SK-N-SH (cell line): ENCODE data around the gene PRRX2. TPM values are rescaled to one million over a fixed set of nuclear protein-coding genes. Genes with fewer than 3 reads are reported as not detected.
"Not testable (repeated sequence)": the region's sequence is repeated elsewhere in the genome, so short reads cannot be mapped to it uniquely, and the experiment has no call there.

Experiments used
- CTCF ChIA-PET: fragments of 300-600, 350-600 bp; formaldehyde crosslinking; extraction: SDS; loops from one replicate; lab custom pipeline; 2021; lab: Yijun Ruan, JAX
- POLR2A ChIA-PET: fragments of 350-600 bp; sonication (Branson Sonifier 250); formaldehyde crosslinking; extraction: SDS; loops from one replicate; lab custom pipeline; 2020; ENCODE audit warnings: antibody characterized with exemption, inconsistent platforms; lab: Yijun Ruan, JAX
- DNase-seq: peaks from one replicate; pipeline ENCODE4 v3.0.0; 2012
- H2AFZ ChIP-seq: fragments of 200-600 bp; sonication (generic); 2 replicates; pipeline ENCODE4 v1.8.1; 2016; ENCODE audit warnings: antibody characterized with exemption, mild to moderate bottlenecking, low read depth
- H3F3A ChIP-seq: fragments of 200-600 bp; sonication (generic); replicated peaks from 2 replicates; pipeline ENCODE3; 2016; ENCODE audit warnings: antibody characterized with exemption, mild to moderate bottlenecking; ENCODE audit not compliant: insufficient read depth
- H3K27ac ChIP-seq, 2 experiments: fragments of 200-500 bp in 1 of 2; fragments of 200-600 bp in 1 of 2; sonication (Bioruptor generic) in 1 of 2; sonication (generic), shearing (Covaris generic) in 1 of 2; 2 replicates each; pipeline versions ENCODE4 v1.5.1 to v1.6.1; 2014 to 2016; ENCODE audit warnings: low read depth in 2 of 2, inconsistent platforms in 1 of 2, low read length in 1 of 2, mild to moderate bottlenecking in 1 of 2, mixed read lengths in 1 of 2
- H3K27me3 ChIP-seq: fragments of 200-600 bp; sonication (generic), shearing (Covaris generic); 2 replicates; pipeline ENCODE4 v1.6.1; 2016; ENCODE audit warnings: mixed run types; ENCODE audit not compliant: insufficient read depth
- H3K36me3 ChIP-seq, 2 experiments: fragments of 200-500 bp in 1 of 2; fragments of 200-600 bp in 1 of 2; sonication (Bioruptor generic) in 1 of 2; sonication (generic) in 1 of 2; replicated peaks in 1 of 2; 2 replicates each; pipeline versions ENCODE3 to v1.5.1; 2014 to 2016; ENCODE audit warnings: low read length in 1 of 2, mild to moderate bottlenecking in 1 of 2; ENCODE audit not compliant: insufficient read depth in 2 of 2, control insufficient read depth in 1 of 2
- H3K4me1 ChIP-seq, 2 experiments: fragments of 200-500 bp in 1 of 2; fragments of 200-600 bp in 1 of 2; sonication (Bioruptor generic) in 1 of 2; sonication (generic), shearing (Covaris generic) in 1 of 2; 2 replicates each; pipeline versions ENCODE4 v1.5.1 to v1.6.1; 2014 to 2016; ENCODE audit warnings: low read depth in 1 of 2, low read length in 1 of 2, mixed run types in 1 of 2; ENCODE audit not compliant: insufficient read depth in 2 of 2, control insufficient read depth in 1 of 2
- H3K4me2 ChIP-seq: fragments of 200-600 bp; sonication (generic), shearing (Covaris generic); 2 replicates; pipeline ENCODE4 v1.6.1; 2017; ENCODE audit warnings: mixed run types
- H3K4me3 ChIP-seq, 2 experiments: fragments of 200-500 bp in 1 of 2; fragments of 200-600 bp in 1 of 2; sonication (Bioruptor generic) in 1 of 2; sonication (generic), shearing (Covaris generic) in 1 of 2; 2 replicates each; pipeline versions ENCODE4 v1.5.1 to v1.8.1; 2014 to 2016; ENCODE audit warnings: low read depth in 2 of 2, inconsistent platforms in 1 of 2, low read length in 1 of 2, mild to moderate bottlenecking in 1 of 2, mixed read lengths in 1 of 2, moderate library complexity in 1 of 2
- H3K79me2 ChIP-seq: fragments of 200-600 bp; sonication (generic); 2 replicates; pipeline ENCODE4 v1.8.1; 2017; ENCODE audit warnings: mild to moderate bottlenecking; ENCODE audit not compliant: insufficient read depth
- H3K9ac ChIP-seq: fragments of 200-600 bp; sonication (generic); 2 replicates; pipeline ENCODE4 v1.6.1; 2017; ENCODE audit warnings: mixed run types
- H3K9me2 ChIP-seq: fragments of 200-600 bp; sonication (generic); 2 replicates; pipeline ENCODE4 v1.6.1; 2017; ENCODE audit warnings: mixed run types
- H3K9me3 ChIP-seq: fragments of 200-600 bp; sonication (generic); 2 replicates; pipeline ENCODE4 v1.6.1; 2017; ENCODE audit warnings: mixed run types, mild to moderate bottlenecking, moderate library complexity
- H4K20me1 ChIP-seq: fragments of 200-600 bp; sonication (generic); 2 replicates; pipeline ENCODE4 v1.6.1; 2017; ENCODE audit warnings: mild to moderate bottlenecking, mixed run types; ENCODE audit not compliant: insufficient read depth
- CHD2 ChIP-seq: fragments of 150-350 bp; IDR thresholded peaks from 2 replicates; pipeline ENCODE4 v1.6.1; 2018; ENCODE audit warnings: low read length; ENCODE audit not compliant: partially characterized antibody
- ELF1 ChIP-seq: IDR thresholded peaks from 2 replicates; pipeline ENCODE4 v1.4.0; 2012
- FOSL2 ChIP-seq: IDR thresholded peaks from 2 replicates; pipeline ENCODE4 v1.4.0; 2012; ENCODE audit warnings: low read depth, mild to moderate bottlenecking, moderate library complexity, borderline replicate concordance
- FOXM1 ChIP-seq: IDR thresholded peaks from 2 replicates; pipeline ENCODE4 v1.4.0; 2012; ENCODE audit warnings: low read depth, mild to moderate bottlenecking
- MEF2A ChIP-seq: IDR thresholded peaks from 2 replicates; pipeline ENCODE4 v1.4.0; 2012; ENCODE audit warnings: low read depth, borderline replicate concordance
- POLR2AphosphoS5 ChIP-seq: IDR thresholded peaks from 2 replicates; pipeline ENCODE4 v1.6.1; 2012; ENCODE audit warnings: low read depth, low read length
- RXRA ChIP-seq: IDR thresholded peaks from 2 replicates; pipeline ENCODE4 v1.4.0; 2012; ENCODE audit warnings: low read depth, mild to moderate bottlenecking, borderline replicate concordance
- TCF12 ChIP-seq: IDR thresholded peaks from 2 replicates; pipeline ENCODE4 v1.4.0; 2012
- TEAD4 ChIP-seq: IDR thresholded peaks from 2 replicates; pipeline ENCODE4 v1.4.0; 2012; ENCODE audit warnings: mild to moderate bottlenecking, borderline replicate concordance; ENCODE audit not compliant: insufficient read depth
- WGBS: methylation state at CpG from one replicate; pipeline ENCODE4 v1.1.6; 2017; ENCODE audit warnings: low lambda C conversion rate; 5-methylcytosine and 5-hydroxymethylcytosine counted together
- polyA plus RNA-seq, 3 experiments: library from polyadenylated mRNA; depleted of rRNA; stranded (reverse); fragments of >200 nt; gene quantifications; 2 replicates each; pipeline ENCODE4 v1.2.3, GENCODE V29; 2012
- TF ChIP-seq, protein P1 (sequence below): fragments of 150-350 bp; IDR thresholded peaks from 2 replicates; pipeline ENCODE4 v1.6.1; 2016; ENCODE audit warnings: mild to moderate bottlenecking, low read depth, low read length
- TF ChIP-seq, protein P2 (sequence below): IDR thresholded peaks from 2 replicates; pipeline ENCODE4 v1.4.0; 2012; ENCODE audit warnings: low read depth, borderline replicate concordance
- TF ChIP-seq, protein P3 (sequence below): IDR thresholded peaks from 2 replicates; pipeline ENCODE4 v1.4.0; 2012; ENCODE audit warnings: low read depth, borderline replicate concordance
- TF ChIP-seq, protein P4 (sequence below): fragments of 150-350 bp; IDR thresholded peaks from 2 replicates; pipeline ENCODE4 v1.6.1; 2017; ENCODE audit warnings: antibody characterized with exemption, low read length, low read depth, borderline replicate concordance

PRRX2 gene
- polyA plus RNA-seq, 1 of the 3 experiments (the other 2 are of a cell fraction) = 0.84 TPM

DNA sequence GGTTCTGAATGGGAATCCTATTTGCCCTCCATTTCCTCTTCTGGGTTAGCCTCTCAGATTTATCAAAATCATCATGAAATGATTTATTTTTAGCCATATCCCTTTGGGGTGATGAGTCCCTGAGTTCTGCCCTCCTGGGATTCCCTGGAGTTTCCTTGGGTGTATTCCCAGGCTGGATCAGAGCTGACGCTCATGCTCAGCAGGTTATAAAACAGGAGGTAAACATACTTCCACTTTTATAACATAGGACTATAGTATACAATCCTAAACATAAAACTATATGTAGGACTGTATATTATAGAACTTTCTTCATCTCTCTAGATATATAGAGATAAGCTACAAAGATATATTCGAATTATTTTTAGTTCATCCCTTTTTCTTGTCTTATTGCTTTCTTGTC, 4.4 kb upstream of the PRRX2 start:
- no peaks in the 10 kb centered on the region for H3K36me3 ChIP-seq
- 71% methylated on average over 2 of the region's 2 CpGs for WGBS
- TF ChIP-seq FOSL2 (no peak), CHD2 (no peak), TEAD4 (no peak), RXRA (no peak), FOXM1 (no peak), POLR2AphosphoS5 (no peak), ELF1 (no peak), MEF2A (no peak), TCF12 (no peak)
- TF ChIP-seq, protein P1, sequence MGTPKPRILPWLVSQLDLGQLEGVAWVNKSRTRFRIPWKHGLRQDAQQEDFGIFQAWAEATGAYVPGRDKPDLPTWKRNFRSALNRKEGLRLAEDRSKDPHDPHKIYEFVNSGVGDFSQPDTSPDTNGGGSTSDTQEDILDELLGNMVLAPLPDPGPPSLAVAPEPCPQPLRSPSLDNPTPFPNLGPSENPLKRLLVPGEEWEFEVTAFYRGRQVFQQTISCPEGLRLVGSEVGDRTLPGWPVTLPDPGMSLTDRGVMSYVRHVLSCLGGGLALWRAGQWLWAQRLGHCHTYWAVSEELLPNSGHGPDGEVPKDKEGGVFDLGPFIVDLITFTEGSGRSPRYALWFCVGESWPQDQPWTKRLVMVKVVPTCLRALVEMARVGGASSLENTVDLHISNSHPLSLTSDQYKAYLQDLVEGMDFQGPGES = no peak
- TF ChIP-seq, protein P2, sequence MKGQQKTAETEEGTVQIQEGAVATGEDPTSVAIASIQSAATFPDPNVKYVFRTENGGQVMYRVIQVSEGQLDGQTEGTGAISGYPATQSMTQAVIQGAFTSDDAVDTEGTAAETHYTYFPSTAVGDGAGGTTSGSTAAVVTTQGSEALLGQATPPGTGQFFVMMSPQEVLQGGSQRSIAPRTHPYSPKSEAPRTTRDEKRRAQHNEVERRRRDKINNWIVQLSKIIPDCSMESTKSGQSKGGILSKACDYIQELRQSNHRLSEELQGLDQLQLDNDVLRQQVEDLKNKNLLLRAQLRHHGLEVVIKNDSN = no peak
- TF ChIP-seq, protein P3, sequence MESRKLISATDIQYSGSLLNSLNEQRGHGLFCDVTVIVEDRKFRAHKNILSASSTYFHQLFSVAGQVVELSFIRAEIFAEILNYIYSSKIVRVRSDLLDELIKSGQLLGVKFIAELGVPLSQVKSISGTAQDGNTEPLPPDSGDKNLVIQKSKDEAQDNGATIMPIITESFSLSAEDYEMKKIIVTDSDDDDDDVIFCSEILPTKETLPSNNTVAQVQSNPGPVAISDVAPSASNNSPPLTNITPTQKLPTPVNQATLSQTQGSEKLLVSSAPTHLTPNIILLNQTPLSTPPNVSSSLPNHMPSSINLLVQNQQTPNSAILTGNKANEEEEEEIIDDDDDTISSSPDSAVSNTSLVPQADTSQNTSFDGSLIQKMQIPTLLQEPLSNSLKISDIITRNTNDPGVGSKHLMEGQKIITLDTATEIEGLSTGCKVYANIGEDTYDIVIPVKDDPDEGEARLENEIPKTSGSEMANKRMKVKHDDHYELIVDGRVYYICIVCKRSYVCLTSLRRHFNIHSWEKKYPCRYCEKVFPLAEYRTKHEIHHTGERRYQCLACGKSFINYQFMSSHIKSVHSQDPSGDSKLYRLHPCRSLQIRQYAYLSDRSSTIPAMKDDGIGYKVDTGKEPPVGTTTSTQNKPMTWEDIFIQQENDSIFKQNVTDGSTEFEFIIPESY = no peak
- TF ChIP-seq, protein P4, sequence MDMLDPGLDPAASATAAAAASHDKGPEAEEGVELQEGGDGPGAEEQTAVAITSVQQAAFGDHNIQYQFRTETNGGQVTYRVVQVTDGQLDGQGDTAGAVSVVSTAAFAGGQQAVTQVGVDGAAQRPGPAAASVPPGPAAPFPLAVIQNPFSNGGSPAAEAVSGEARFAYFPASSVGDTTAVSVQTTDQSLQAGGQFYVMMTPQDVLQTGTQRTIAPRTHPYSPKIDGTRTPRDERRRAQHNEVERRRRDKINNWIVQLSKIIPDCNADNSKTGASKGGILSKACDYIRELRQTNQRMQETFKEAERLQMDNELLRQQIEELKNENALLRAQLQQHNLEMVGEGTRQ = no peak
- ChIA-PET POLR2A (no interaction called here), CTCF (no interaction called here)
- H3K27me3 ChIP-seq = no peaks in the 10 kb centered on the region; the same call in 1 of the 2 replicates
- no peaks in the 10 kb centered on the region for H4K20me1 ChIP-seq
- H3K9ac ChIP-seq = no peak overlapping the region
- no peaks in the 10 kb centered on the region for H3K9me3 ChIP-seq
- H3K4me1 ChIP-seq = peaks cover 0 to 3% of the 10 kb centered on the region in 2 experiments; a peak in 1 of 4 replicates
- no peak overlapping the region for H3K27ac ChIP-seq
- H2AFZ ChIP-seq = no peak overlapping the region
- no peaks in the 10 kb centered on the region for H3K79me2 ChIP-seq
- H3K4me2 ChIP-seq = no peak overlapping the region
- DNase-seq = no peak
- no peaks in the 10 kb centered on the region for H3F3A ChIP-seq
- H3K9me2 ChIP-seq = no peaks in the 10 kb centered on the region
- H3K4me3 ChIP-seq = no peak overlapping the region

DNA sequence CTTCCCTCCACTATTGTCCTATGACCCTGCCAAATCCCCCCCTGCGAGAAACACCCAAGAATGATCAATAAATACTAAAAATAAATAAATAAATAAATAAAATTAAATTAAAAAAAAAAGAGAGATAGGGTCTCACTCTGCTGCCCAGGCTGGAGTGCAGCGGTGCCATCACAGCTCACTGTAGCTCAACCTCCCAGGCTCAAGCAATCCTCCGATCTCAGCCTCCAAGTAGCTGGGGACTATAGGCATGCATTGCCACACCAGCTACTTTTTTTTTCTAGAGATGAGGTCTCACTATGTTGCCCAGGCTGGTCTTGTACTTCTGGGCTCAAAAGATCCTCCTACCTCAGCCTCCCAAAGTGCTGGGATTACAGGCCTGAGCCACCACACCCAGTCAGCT, 3.2 kb upstream of the PRRX2 start:
- not testable (repeated sequence) for H4K20me1 ChIP-seq, H3K4me1 ChIP-seq, H3K9me2 ChIP-seq, H3K27ac ChIP-seq, H3K36me3 ChIP-seq, H2AFZ ChIP-seq, H3K4me2 ChIP-seq, H3K9ac ChIP-seq, H3K79me2 ChIP-seq, H3K4me3 ChIP-seq, H3K27me3 ChIP-seq, DNase-seq, H3K9me3 ChIP-seq, H3F3A ChIP-seq
- 67% methylated on average over 3 of the region's 3 CpGs for WGBS
- ChIA-PET POLR2A (interaction anchor here (0.7 kb wide), 1 partner anchor 9 kb away, joined by 3 read pairs; no protein-coding TSS in a partner anchor), CTCF (interaction anchor here (0.6 to 1.8 kb wide), 5 partner anchors 17 to 519 kb away, joined by 3 to 6 read pairs (median 4); no protein-coding TSS in a partner anchor)
